ELF-1 (cell line): ENCODE data around the gene GLT8D2.

Source experiments
- DNase-seq: peaks from one replicate; pipeline ENCODE4 v3.0.0-alpha.2; 2016; ENCODE audit warnings: low read depth, low spot score

Gene GLT8D2

GRCh38 chr12:103952497-103952896, 97.5 kb downstream of the GLT8D2 start:
- no peak for DNase-seq

GRCh38 chr12:103948746-103949406, 101.1 kb downstream of the GLT8D2 start:
- DNase-seq: no peak

GRCh38 chr12:103947871-103948555, 102.0 kb downstream of the GLT8D2 start:
- DNase-seq: no peak

GRCh38 chr12:103944964-103945363, 105.0 kb downstream of the GLT8D2 start:
- no peak for DNase-seq
